Liver (tissue), 9 donors: Measurements from ENCODE around the gene ZNF862. TPM values are rescaled to one million over a fixed set of nuclear protein-coding genes. Genes with fewer than 3 reads are reported as not detected.

Experiments
- DNase-seq: peaks from one replicate; pipeline ENCODE4 v3.0.0-alpha.2; 2017; ENCODE audit warnings: low spot score
- H3K27ac ChIP-seq, 2 donors: one replicate each; pipeline ENCODE4 v1.7.0; 2013; ENCODE audit warnings: inconsistent platforms in 2 of 2, low read length in 2 of 2, control low read depth in 1 of 2, low read depth in 1 of 2, mild to moderate bottlenecking in 1 of 2
- H3K27me3 ChIP-seq, 4 donors: one replicate each; pipeline versions ENCODE4 v1.6.1 to v1.7.0; 2013; ENCODE audit warnings: low read length in 3 of 4, inconsistent platforms in 1 of 4, mild to moderate bottlenecking in 1 of 4, moderate library complexity in 1 of 4; ENCODE audit not compliant: control insufficient read depth in 4 of 4, insufficient read depth in 4 of 4
- H3K36me3 ChIP-seq, 4 donors: one replicate each; pipeline versions ENCODE4 v1.6.1 to v1.7.0; 2013; ENCODE audit warnings: low read length in 3 of 4, mild to moderate bottlenecking in 3 of 4, low read depth in 1 of 4, moderate library complexity in 1 of 4; ENCODE audit not compliant: control insufficient read depth in 4 of 4, insufficient read depth in 3 of 4
- H3K4me1 ChIP-seq, 4 donors: one replicate each; pipeline versions ENCODE4 v1.6.1 to v1.7.0; 2013; ENCODE audit warnings: low read length in 3 of 4, mild to moderate bottlenecking in 3 of 4, moderate library complexity in 1 of 4; ENCODE audit not compliant: control insufficient read depth in 4 of 4, insufficient read depth in 4 of 4
- H3K4me3 ChIP-seq, 3 donors: one replicate each; pipeline versions ENCODE4 v1.6.1 to v1.7.0; 2013; ENCODE audit warnings: low read length in 3 of 3, control low read depth in 1 of 3, low read depth in 1 of 3, mild to moderate bottlenecking in 1 of 3
- H3K9ac ChIP-seq, 2 donors: one replicate each; pipeline ENCODE4 v1.7.0; 2013; ENCODE audit warnings: low read length in 2 of 2, mild to moderate bottlenecking in 2 of 2, moderate library complexity in 2 of 2, control low read depth in 1 of 2, low read depth in 1 of 2
- H3K9me3 ChIP-seq, 4 donors: one replicate each; pipeline versions ENCODE4 v1.6.1 to v1.7.0; 2013; ENCODE audit warnings: low read length in 3 of 4; ENCODE audit not compliant: control insufficient read depth in 4 of 4
- EGR1 ChIP-seq, 2 donors: IDR thresholded peaks; 2 replicates each; pipeline ENCODE4 v1.6.1; 2016 to 2018; ENCODE audit warnings: antibody characterized with exemption in 2 of 2, low read depth in 2 of 2
- FOXA1 ChIP-seq: IDR thresholded peaks from 2 replicates; pipeline ENCODE4 v1.6.1; 2016; ENCODE audit warnings: antibody characterized with exemption
- GABPA ChIP-seq, 2 donors: IDR thresholded peaks in 1 of 2; conservative IDR thresholded peaks in 1 of 2; 2 replicates each; pipeline ENCODE4 v1.6.1; 2016; ENCODE audit warnings: antibody characterized with exemption in 2 of 2, mild to moderate bottlenecking in 1 of 2, moderate library complexity in 1 of 2
- HNF4A ChIP-seq, 2 donors: conservative IDR thresholded peaks; 2 replicates each; pipeline ENCODE4 v1.6.1; 2016; ENCODE audit warnings: antibody characterized with exemption in 2 of 2, mild to moderate bottlenecking in 2 of 2
- HNF4G ChIP-seq: IDR thresholded peaks from 2 replicates; pipeline ENCODE4 v1.6.1; 2016; ENCODE audit warnings: antibody characterized with exemption
- JUND ChIP-seq, 2 donors: IDR thresholded peaks; 2 replicates each; pipeline ENCODE4 v1.6.1; 2016; ENCODE audit warnings: antibody characterized with exemption in 2 of 2
- NR2F2 ChIP-seq: IDR thresholded peaks from 2 replicates; pipeline ENCODE4 v1.6.1; 2016; ENCODE audit warnings: antibody characterized with exemption
- RXRA ChIP-seq, 2 donors: IDR thresholded peaks; 2 replicates each; pipeline ENCODE4 v1.6.1; 2017 to 2018; ENCODE audit warnings: antibody characterized with exemption in 2 of 2, mild to moderate bottlenecking in 1 of 2
- TAF1 ChIP-seq: conservative IDR thresholded peaks from 2 replicates; pipeline ENCODE4 v1.6.1; 2016; ENCODE audit warnings: antibody characterized with exemption, mild to moderate bottlenecking
- YY1 ChIP-seq: IDR thresholded peaks from 2 replicates; pipeline ENCODE4 v1.6.1; 2016; ENCODE audit warnings: antibody characterized with exemption, mild to moderate bottlenecking
- WGBS: extraction: QIAGEN DNeasy Blood & Tissue Kit; methylation state at CpG from one replicate; pipeline ENCODE4 v1.1.7; 2013; 5-methylcytosine and 5-hydroxymethylcytosine counted together
- polyA plus RNA-seq, 2 donors: library from polyadenylated mRNA; stranded (reverse) in 1 of 2; unstranded in 1 of 2; fragments of 200-250 nt in 1 of 2; fragments of >200 nt in 1 of 2; fragmentation: Nextera tagmentation in 1 of 2; extraction: Ambion mirVana in 1 of 2; gene quantifications; one replicate each; pipeline versions ENCODE4 v1.2.1 to v1.2.3, GENCODE V29; 2013 to 2015
- total RNA-seq, 2 donors: library from RNA; depleted of rRNA; stranded (reverse); fragments of >200 nt; gene quantifications; one replicate each; pipeline ENCODE4 v1.2.3, GENCODE V29; 2014
- TF ChIP-seq, protein P1 (sequence below): fragments of 150-350 bp; IDR thresholded peaks from 2 replicates; pipeline ENCODE4 v1.5.1; 2017; ENCODE audit warnings: improper control_type of control experiment, low read depth, low read length; ENCODE audit not compliant: missing input control
- TF ChIP-seq, protein P2 (sequence below): IDR thresholded peaks from 2 replicates; pipeline ENCODE4 v1.6.1; 2016; ENCODE audit warnings: antibody characterized with exemption
- TF ChIP-seq, protein P3 (sequence below): IDR thresholded peaks from 2 replicates; pipeline ENCODE4 v1.6.1; 2016; ENCODE audit warnings: antibody characterized with exemption
- TF ChIP-seq, protein P4 (sequence below): IDR thresholded peaks from 2 replicates; pipeline ENCODE4 v1.6.1; 2016; ENCODE audit warnings: antibody characterized with exemption
- TF ChIP-seq, protein P5 (sequence below): IDR thresholded peaks from 2 replicates; pipeline ENCODE4 v1.6.1; 2016; ENCODE audit warnings: antibody characterized with exemption, mild to moderate bottlenecking
- donor health status: healthy.
- donor health status: healthy.
- donor health status: healthy.
- donor health status: healthy.
- donor health status: healthy.

Gene ZNF862
- total and polyA plus RNA-seq, 4 donors: 1.9 to 9.4 (median 3.8) TPM

DNA sequence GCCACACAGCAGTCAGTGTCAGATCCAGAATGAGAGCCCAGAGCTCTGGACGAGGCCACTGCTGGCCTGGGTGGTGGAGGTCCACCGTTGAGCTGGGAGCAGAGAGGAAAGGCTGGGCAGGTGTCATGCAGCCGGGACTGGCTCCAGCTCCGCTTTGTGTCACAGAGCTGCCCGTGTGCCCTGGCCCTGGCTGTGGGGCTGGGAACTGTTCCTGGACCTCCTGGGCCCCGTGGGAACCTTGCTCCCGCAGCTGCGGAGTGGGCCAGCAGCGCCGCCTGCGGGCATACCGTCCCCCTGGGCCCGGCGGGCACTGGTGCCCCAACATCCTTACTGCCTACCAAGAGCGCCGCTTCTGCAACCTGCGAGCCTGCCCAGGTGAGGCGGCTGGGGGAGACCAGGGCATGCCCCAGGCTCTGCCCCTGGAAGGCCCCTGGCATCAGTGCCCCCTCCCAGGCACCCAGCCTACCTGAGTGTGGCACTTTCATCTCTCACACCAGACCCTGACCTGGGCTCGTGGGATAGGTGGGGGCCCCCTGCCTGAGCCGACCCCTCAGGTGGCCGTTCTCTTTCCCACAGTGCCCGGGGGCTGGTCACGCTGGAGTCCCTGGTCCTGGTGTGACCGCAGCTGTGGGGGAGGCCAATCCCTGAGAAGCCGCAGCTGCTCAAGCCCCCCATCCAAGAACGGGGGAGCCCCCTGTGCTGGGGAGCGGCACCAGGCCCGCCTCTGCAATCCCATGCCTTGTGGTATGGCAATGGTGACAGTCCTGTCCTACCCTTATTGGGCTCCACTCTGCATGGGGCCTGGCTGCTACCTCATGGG, 18.8 kb upstream of the ZNF862 start:
- no peak for DNase-seq
- Histone ChIP-seq H3K36me3 (no peaks in the 10 kb centered on the region), H3K4me1 (peaks cover 5 to 28% (median 13%) of the 10 kb centered on the region in 4 donors), H3K9me3 (no peaks in the 10 kb centered on the region), H3K27me3 (no peaks in the 10 kb centered on the region), H3K27ac (no peak overlapping the region), H3K9ac (no peak overlapping the region), H3K4me3 (no peak overlapping the region)
- TF ChIP-seq JUND (IDR thresholded peaks at IDR 0.05) (no peak), HNF4A (conservative IDR thresholded peaks at IDR 0.05) (no peak), TAF1 (no peak), EGR1 (IDR thresholded peaks at IDR 0.05; ENCODE audit: low read depth in 2 of 2) (no peak), FOXA1 (no peak), NR2F2 (no peak), HNF4G (no peak), YY1 (no peak)
- TF ChIP-seq, protein P1, sequence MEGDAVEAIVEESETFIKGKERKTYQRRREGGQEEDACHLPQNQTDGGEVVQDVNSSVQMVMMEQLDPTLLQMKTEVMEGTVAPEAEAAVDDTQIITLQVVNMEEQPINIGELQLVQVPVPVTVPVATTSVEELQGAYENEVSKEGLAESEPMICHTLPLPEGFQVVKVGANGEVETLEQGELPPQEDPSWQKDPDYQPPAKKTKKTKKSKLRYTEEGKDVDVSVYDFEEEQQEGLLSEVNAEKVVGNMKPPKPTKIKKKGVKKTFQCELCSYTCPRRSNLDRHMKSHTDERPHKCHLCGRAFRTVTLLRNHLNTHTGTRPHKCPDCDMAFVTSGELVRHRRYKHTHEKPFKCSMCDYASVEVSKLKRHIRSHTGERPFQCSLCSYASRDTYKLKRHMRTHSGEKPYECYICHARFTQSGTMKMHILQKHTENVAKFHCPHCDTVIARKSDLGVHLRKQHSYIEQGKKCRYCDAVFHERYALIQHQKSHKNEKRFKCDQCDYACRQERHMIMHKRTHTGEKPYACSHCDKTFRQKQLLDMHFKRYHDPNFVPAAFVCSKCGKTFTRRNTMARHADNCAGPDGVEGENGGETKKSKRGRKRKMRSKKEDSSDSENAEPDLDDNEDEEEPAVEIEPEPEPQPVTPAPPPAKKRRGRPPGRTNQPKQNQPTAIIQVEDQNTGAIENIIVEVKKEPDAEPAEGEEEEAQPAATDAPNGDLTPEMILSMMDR: no peak
- TF ChIP-seq, protein P2, sequence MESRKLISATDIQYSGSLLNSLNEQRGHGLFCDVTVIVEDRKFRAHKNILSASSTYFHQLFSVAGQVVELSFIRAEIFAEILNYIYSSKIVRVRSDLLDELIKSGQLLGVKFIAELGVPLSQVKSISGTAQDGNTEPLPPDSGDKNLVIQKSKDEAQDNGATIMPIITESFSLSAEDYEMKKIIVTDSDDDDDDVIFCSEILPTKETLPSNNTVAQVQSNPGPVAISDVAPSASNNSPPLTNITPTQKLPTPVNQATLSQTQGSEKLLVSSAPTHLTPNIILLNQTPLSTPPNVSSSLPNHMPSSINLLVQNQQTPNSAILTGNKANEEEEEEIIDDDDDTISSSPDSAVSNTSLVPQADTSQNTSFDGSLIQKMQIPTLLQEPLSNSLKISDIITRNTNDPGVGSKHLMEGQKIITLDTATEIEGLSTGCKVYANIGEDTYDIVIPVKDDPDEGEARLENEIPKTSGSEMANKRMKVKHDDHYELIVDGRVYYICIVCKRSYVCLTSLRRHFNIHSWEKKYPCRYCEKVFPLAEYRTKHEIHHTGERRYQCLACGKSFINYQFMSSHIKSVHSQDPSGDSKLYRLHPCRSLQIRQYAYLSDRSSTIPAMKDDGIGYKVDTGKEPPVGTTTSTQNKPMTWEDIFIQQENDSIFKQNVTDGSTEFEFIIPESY: no peak
- TF ChIP-seq, protein P3, sequence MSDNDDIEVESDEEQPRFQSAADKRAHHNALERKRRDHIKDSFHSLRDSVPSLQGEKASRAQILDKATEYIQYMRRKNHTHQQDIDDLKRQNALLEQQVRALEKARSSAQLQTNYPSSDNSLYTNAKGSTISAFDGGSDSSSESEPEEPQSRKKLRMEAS: no peak
- WGBS: 94% methylated on average over 28 of the region's 28 CpGs

DNA sequence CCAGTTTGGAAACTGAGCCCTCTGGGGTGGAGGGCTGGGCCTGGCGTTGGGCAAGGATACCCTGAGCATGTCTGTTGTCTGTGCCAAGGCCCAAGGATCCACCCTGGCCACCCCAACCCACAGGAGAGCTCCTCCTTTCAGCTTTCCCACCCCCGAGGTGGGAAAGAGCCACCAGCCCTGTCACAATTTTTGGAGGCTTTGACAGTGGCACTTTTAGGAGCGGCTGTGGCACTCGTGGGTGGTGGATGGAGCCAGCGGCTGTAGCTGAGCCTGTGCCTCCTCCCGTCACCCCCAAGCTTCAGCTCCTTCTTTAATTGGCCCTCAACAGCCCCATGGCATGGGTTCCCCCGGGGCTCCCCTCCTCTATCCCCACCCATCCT, 18.2 kb upstream of the ZNF862 start:
- TF ChIP-seq HNF4A (conservative IDR thresholded peaks at IDR 0.05) (no peak), RXRA (IDR thresholded peaks at IDR 0.05) (no peak), YY1 (no peak), EGR1 (IDR thresholded peaks at IDR 0.05; ENCODE audit: low read depth in 2 of 2) (no peak), TAF1 (no peak), JUND (IDR thresholded peaks at IDR 0.05) (no peak), FOXA1 (no peak), NR2F2 (no peak), GABPA (IDR thresholded peaks at IDR 0.05 in 1 of 2, conservative IDR thresholded peaks at IDR 0.05 in 1 of 2) (no peak), HNF4G (no peak)
- TF ChIP-seq, protein P2: no peak
- TF ChIP-seq, protein P4, sequence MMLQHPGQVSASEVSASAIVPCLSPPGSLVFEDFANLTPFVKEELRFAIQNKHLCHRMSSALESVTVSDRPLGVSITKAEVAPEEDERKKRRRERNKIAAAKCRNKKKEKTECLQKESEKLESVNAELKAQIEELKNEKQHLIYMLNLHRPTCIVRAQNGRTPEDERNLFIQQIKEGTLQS: no peak
- TF ChIP-seq, protein P3: no peak
- TF ChIP-seq, protein P1: no peak
- TF ChIP-seq, protein P5, sequence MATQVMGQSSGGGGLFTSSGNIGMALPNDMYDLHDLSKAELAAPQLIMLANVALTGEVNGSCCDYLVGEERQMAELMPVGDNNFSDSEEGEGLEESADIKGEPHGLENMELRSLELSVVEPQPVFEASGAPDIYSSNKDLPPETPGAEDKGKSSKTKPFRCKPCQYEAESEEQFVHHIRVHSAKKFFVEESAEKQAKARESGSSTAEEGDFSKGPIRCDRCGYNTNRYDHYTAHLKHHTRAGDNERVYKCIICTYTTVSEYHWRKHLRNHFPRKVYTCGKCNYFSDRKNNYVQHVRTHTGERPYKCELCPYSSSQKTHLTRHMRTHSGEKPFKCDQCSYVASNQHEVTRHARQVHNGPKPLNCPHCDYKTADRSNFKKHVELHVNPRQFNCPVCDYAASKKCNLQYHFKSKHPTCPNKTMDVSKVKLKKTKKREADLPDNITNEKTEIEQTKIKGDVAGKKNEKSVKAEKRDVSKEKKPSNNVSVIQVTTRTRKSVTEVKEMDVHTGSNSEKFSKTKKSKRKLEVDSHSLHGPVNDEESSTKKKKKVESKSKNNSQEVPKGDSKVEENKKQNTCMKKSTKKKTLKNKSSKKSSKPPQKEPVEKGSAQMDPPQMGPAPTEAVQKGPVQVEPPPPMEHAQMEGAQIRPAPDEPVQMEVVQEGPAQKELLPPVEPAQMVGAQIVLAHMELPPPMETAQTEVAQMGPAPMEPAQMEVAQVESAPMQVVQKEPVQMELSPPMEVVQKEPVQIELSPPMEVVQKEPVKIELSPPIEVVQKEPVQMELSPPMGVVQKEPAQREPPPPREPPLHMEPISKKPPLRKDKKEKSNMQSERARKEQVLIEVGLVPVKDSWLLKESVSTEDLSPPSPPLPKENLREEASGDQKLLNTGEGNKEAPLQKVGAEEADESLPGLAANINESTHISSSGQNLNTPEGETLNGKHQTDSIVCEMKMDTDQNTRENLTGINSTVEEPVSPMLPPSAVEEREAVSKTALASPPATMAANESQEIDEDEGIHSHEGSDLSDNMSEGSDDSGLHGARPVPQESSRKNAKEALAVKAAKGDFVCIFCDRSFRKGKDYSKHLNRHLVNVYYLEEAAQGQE: no peak
- Histone ChIP-seq H3K4me3 (no peak overlapping the region), H3K36me3 (no peaks in the 10 kb centered on the region), H3K9ac (no peak overlapping the region), H3K9me3 (no peaks in the 10 kb centered on the region), H3K4me1 (peaks cover 5 to 28% (median 13%) of the 10 kb centered on the region in 4 donors), H3K27me3 (no peaks in the 10 kb centered on the region), H3K27ac (no peak overlapping the region)
- 88% methylated on average over 7 of the region's 7 CpGs for WGBS
- no peak for DNase-seq
